HG02885 (cell line): Measurements from ENCODE around the gene LARP7.
"Not testable (repeated sequence)": the region's sequence is repeated elsewhere in the genome, so short reads cannot be mapped to it uniquely, and the experiment has no call there.

ENCODE experiments used
- ATAC-seq: cut with Tn5 transposase; IDR thresholded peaks from one replicate; pipeline ENCODE4 v1.9.1; 2021; ENCODE audit warnings: mild to moderate bottlenecking; ENCODE audit not compliant: unreplicated experiment, poor library complexity

LARP7 gene

GRCh38 chr4:112636688-112637551, at the start of gene LARP7, which contains the start of gene ZGRF1:
Gene LARP7, plus strand, starts transcription at chr4:112637143. Its CDS starts 7,527 bp downstream, at chr4:112644670.
Gene ZGRF1, minus strand, starts transcription at chr4:112636909. Its CDS starts 3,733 bp downstream, at chr4:112633176.
- peak; percentile 93 for ATAC-seq

- no peak for ATAC-seq
Measured at GRCh38 chr4:112589206-112589605, 47.7 kb upstream of the LARP7 start.

- ATAC-seq: no peak
Measured at GRCh38 chr4:112591593-112591992, 45.4 kb upstream of the LARP7 start.

- no peak for ATAC-seq
Measured at GRCh38 chr4:112592717-112593116, 44.2 kb upstream of the LARP7 start.

- ATAC-seq: peak; percentile 70
Measured at GRCh38 chr4:112593438-112594133, 43.4 kb upstream of the LARP7 start.

GRCh38 chr4:112594993-112595392, 42.0 kb upstream of the LARP7 start:
- ATAC-seq: no peak

GRCh38 chr4:112604589-112604988, 32.4 kb upstream of the LARP7 start:
- peak; percentile 69 for ATAC-seq

- not testable (repeated sequence) for ATAC-seq
Measured at GRCh38 chr4:112612814-112613213, 24.1 kb upstream of the LARP7 start.

GRCh38 chr4:112616984-112617383, 20.0 kb upstream of the LARP7 start:
- ATAC-seq: no peak

GRCh38 chr4:112626228-112626627, 10.7 kb upstream of the LARP7 start:
- no peak for ATAC-seq

GRCh38 chr4:112633477-112634235, 3.3 kb upstream of the LARP7 start:
- peak; percentile 14 for ATAC-seq

GRCh38 chr4:112637552-112637866, 566 bp downstream of the LARP7 start:
- peak; percentile 1 for ATAC-seq

- ATAC-seq: no peak
Measured at GRCh38 chr4:112642526-112642925, 5.6 kb downstream of the LARP7 start.

GRCh38 chr4:112644595-112645535, 7.9 kb downstream of the LARP7 start:
- ATAC-seq: not testable (repeated sequence)

- ATAC-seq: no peak
Measured at GRCh38 chr4:112645541-112646329, 8.8 kb downstream of the LARP7 start.

- ATAC-seq: no peak
Measured at GRCh38 chr4:112646632-112647537, 9.9 kb downstream of the LARP7 start.

- ATAC-seq: no peak
Measured at GRCh38 chr4:112647785-112648184, 10.8 kb downstream of the LARP7 start.
